Sigmoid colon (tissue), 4 donors: ENCODE results near the gene PLAC9.
A peak's percentile ranks its signal among the peaks of the same experiment; 100 is the strongest.

Source experiments
- POLR2AphosphoS5 ChIP-seq, 4 donors: sonication (generic); formaldehyde crosslinking; IDR thresholded peaks; one replicate each; pipeline ENCODE4 v1.6.1; 2017; ENCODE audit warnings: antibody characterized with exemption in 4 of 4
- TF ChIP-seq, protein P1 (sequence below), 4 experiments: fragments of 450-650 bp in 3 of 4; fragments of 200-600 bp in 1 of 4; IDR thresholded peaks; one replicate each; pipeline ENCODE4 v1.5.1; 2016 to 2019; ENCODE audit warnings: antibody characterized with exemption in 4 of 4, mild to moderate bottlenecking in 3 of 4, moderate library complexity in 2 of 4

DNA sequence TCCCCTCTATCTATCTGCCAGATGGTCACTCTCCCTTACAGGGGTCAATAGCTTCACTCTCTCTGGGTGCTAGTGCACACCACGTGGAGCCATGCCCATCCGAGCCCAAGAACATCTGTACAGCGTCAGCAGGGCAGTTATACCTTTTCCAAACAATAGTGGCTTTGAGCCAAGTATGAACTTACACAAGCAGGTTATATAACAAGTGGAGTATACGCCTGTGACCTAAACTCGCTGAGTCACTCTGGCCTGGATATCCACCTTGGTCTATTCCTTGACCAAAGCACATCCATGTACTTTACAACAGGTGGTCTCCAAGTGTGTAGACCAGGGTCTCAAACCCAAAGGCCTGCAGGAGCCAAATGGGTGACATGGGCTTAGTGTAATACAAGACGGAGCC is 20.3 kb downstream of the PLAC9 start:
- TF ChIP-seq, protein P1, sequence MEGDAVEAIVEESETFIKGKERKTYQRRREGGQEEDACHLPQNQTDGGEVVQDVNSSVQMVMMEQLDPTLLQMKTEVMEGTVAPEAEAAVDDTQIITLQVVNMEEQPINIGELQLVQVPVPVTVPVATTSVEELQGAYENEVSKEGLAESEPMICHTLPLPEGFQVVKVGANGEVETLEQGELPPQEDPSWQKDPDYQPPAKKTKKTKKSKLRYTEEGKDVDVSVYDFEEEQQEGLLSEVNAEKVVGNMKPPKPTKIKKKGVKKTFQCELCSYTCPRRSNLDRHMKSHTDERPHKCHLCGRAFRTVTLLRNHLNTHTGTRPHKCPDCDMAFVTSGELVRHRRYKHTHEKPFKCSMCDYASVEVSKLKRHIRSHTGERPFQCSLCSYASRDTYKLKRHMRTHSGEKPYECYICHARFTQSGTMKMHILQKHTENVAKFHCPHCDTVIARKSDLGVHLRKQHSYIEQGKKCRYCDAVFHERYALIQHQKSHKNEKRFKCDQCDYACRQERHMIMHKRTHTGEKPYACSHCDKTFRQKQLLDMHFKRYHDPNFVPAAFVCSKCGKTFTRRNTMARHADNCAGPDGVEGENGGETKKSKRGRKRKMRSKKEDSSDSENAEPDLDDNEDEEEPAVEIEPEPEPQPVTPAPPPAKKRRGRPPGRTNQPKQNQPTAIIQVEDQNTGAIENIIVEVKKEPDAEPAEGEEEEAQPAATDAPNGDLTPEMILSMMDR (IDR thresholded peaks at IDR 0.05) = no peak
- TF ChIP-seq POLR2AphosphoS5 (IDR thresholded peaks at IDR 0.05) = peak in 1 of 4 donors; percentile 6
